ENCODE data around the gene MPDU1.

Gene MPDU1

GRCh38 chr17:7583253-7584109, at the start of gene MPDU1:
Gene MPDU1, plus strand, starts transcription at chr17:7583852. Its CDS starts 11 bp downstream, at chr17:7583863.
- peak; percentile 98 for DNase-seq

- DNase-seq: no peak
These were observed 45.6 kb upstream of the MPDU1 start for GRCh38 chr17:7538050-7538449.

- no peak for DNase-seq
These were observed 44.6 kb upstream of the MPDU1 start for GRCh38 chr17:7538891-7539545.

GRCh38 chr17:7541074-7541621, 42.5 kb upstream of the MPDU1 start:
- no peak for DNase-seq

- no peak for DNase-seq
These were observed 38.7 kb upstream of the MPDU1 start for GRCh38 chr17:7544911-7545310.

- DNase-seq: no peak
These were observed 34.9 kb upstream of the MPDU1 start, which contains the start of gene TNFSF12 for GRCh38 chr17:7548585-7549400. Gene TNFSF12, plus strand, starts transcription at chr17:7549058. Its CDS starts 96 bp downstream, at chr17:7549154.

GRCh38 chr17:7549401-7550055, 34.1 kb upstream of the MPDU1 start:
- no peak for DNase-seq

GRCh38 chr17:7550344-7550743, 33.3 kb upstream of the MPDU1 start:
- no peak for DNase-seq

GRCh38 chr17:7551396-7551795, 32.3 kb upstream of the MPDU1 start:
- DNase-seq: no peak

GRCh38 chr17:7552621-7553051, 31.0 kb upstream of the MPDU1 start:
- no peak for DNase-seq

- no peak for DNase-seq
These were observed 30.3 kb upstream of the MPDU1 start for GRCh38 chr17:7553356-7553755.

- DNase-seq: no peak
These were observed 28.2 kb upstream of the MPDU1 start for GRCh38 chr17:7555320-7555948.

GRCh38 chr17:7556627-7557026, 27.0 kb upstream of the MPDU1 start:
- DNase-seq: no peak

GRCh38 chr17:7557147-7557764, 26.4 kb upstream of the MPDU1 start:
- no peak for DNase-seq

- DNase-seq: peak; percentile 88
These were observed 25.7 kb upstream of the MPDU1 start for GRCh38 chr17:7557775-7558543.

- DNase-seq: no peak
These were observed 24.9 kb upstream of the MPDU1 start, which contains the start of gene TNFSF13 for GRCh38 chr17:7558544-7559319. Gene TNFSF13, plus strand, starts transcription at chr17:7558750. Its CDS starts 290 bp downstream, at chr17:7559040.

GRCh38 chr17:7559320-7560171, 24.1 kb upstream of the MPDU1 start:
- DNase-seq: peak; percentile 61

GRCh38 chr17:7560172-7561027, 23.3 kb upstream of the MPDU1 start:
- DNase-seq: peak; percentile 47

Measured in DMS79 (cell line).